ENCODE measurements around the gene TMEM208.

- TF ChIP-seq ZNF232 (CRISPR knock-in tag; IDR thresholded peaks at IDR 0.05) (no peak), MXD4 (CRISPR knock-in tag; IDR thresholded peaks at IDR 0.05; ENCODE audit: borderline replicate concordance) (no peak), ZNF281 (CRISPR knock-in tag; IDR thresholded peaks at IDR 0.05) (no peak)
These were observed 28.6 kb upstream of the TMEM208 start for GRCh38 chr16:67198238-67198734.

Measured in WTC11 (cell line).